Upper lobe of left lung (tissue), 6 donors: ENCODE measurements around the gene NKAIN2. TPM values are rescaled to one million over a fixed set of nuclear protein-coding genes. Genes with fewer than 3 reads are reported as not detected.
"Not testable (repeated sequence)": the region's sequence is repeated elsewhere in the genome, so short reads cannot be mapped to it uniquely, and the experiment has no call there.

ENCODE experiments used
- ATAC-seq, 2 donors: fragments of 200-7000 bp; cut with Tn5 transposase; one replicate each; pipeline ENCODE4 v1.9.1; 2022; ENCODE audit warnings: mild to moderate bottlenecking in 2 of 2, moderate library complexity in 2 of 2; ENCODE audit not compliant: low FRiP score in 2 of 2
- DNase-seq, 2 donors: peaks; one replicate each; pipeline ENCODE4 v3.0.0-alpha.2; 2019 to 2020
- H3K27ac ChIP-seq, 4 donors: fragments of 200-600 bp; sonication (generic); one replicate each; pipeline ENCODE4 v1.5.1; 2016 to 2019
- H3K27me3 ChIP-seq, 4 donors: fragments of 200-600 bp; sonication (generic); one replicate each; pipeline ENCODE4 v1.5.1; 2017 to 2019
- H3K36me3 ChIP-seq, 4 donors: fragments of 200-600 bp; sonication (generic); one replicate each; pipeline ENCODE4 v1.5.1; 2016 to 2019
- H3K4me1 ChIP-seq, 4 donors: fragments of 200-600 bp; sonication (generic); one replicate each; pipeline ENCODE4 v1.5.1; 2018 to 2019
- H3K4me3 ChIP-seq, 4 donors: fragments of 200-600 bp; sonication (generic); one replicate each; pipeline ENCODE4 v1.5.1; 2017 to 2019; ENCODE audit warnings: mild to moderate bottlenecking in 2 of 4, moderate library complexity in 1 of 4
- H3K9me3 ChIP-seq, 4 donors: fragments of 200-600 bp; sonication (generic); one replicate each; pipeline ENCODE4 v1.5.1; 2018 to 2019
- EP300 ChIP-seq, 4 donors: sonication (generic); formaldehyde crosslinking; IDR thresholded peaks; one replicate each; pipeline ENCODE4 v1.5.1; 2017; ENCODE audit warnings: antibody characterized with exemption in 4 of 4, control low read depth in 2 of 4
- POLR2A ChIP-seq, 4 donors: fragments of 450-650 bp; IDR thresholded peaks; one replicate each; pipeline ENCODE4 v1.5.1; 2016 to 2017; ENCODE audit warnings: antibody characterized with exemption in 4 of 4, mild to moderate bottlenecking in 2 of 4
- POLR2AphosphoS5 ChIP-seq, 2 donors: sonication (generic); formaldehyde crosslinking; IDR thresholded peaks; one replicate each; pipeline ENCODE4 v1.5.1; 2017; ENCODE audit warnings: antibody characterized with exemption in 2 of 2
- WGBS, 2 donors: methylation state at CpG; one replicate each; pipeline ENCODE4 v1.1.5; 2017 to 2018; 5-methylcytosine and 5-hydroxymethylcytosine counted together
- total RNA-seq, 6 donors: library from RNA; depleted of rRNA in 4 of 6; stranded (reverse); fragments of >200 nt in 4 of 6; gene quantifications; one replicate each; pipeline versions ENCODE4 v1.1.0 to v1.2.1, GENCODE V29; 2016 to 2021
- TF ChIP-seq, protein P1 (sequence below), 6 experiments: fragments of 450-650 bp in 4 of 6; fragments of 200-600 bp in 2 of 6; sonication (generic) in 2 of 6; IDR thresholded peaks; one replicate each; pipeline ENCODE4 v1.5.1; 2016 to 2019; ENCODE audit warnings: antibody characterized with exemption in 6 of 6
- donor health status: DM: no; HTN: no; CAD: no; lungs with moderate emphysema.
- donor health status: DM: no; HTN: yes; CAD: no; lungs with severe emphysema.

Gene NKAIN2
- total RNA-seq, 6 donors from 2014 or later, result 0.13 to 0.20 TPM; not detected in 4

DNA sequence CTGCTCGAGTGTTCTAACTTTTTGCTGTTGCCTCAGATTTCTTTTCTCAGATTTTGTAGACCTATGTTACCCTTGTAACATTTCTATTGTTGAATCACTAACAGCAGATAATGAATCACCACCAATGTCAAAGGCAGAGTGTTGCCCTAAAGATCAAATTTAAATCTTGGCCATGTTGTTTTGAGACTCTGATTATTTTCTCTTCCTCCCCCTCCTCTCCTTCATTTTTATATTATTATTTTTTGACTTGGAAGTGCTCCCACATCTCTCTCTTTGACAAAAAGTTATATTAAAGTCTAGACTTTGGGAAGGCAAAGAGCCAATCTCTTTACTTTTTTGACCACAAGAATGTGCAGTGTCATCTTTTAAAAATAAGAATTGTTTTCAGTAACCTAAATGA lies 422.7 kb downstream of the NKAIN2 start:
- H3K27ac ChIP-seq, result no peak overlapping the region
- DNase-seq (no peak), ATAC-seq (no peak)
- H3K9me3 ChIP-seq, result peaks cover 0 to 8% (median 0%) of the 10 kb centered on the region in 4 donors
- no peaks in the 10 kb centered on the region for H3K27me3 ChIP-seq
- no peak overlapping the region for H3K4me3 ChIP-seq
- no peaks in the 10 kb centered on the region for H3K36me3 ChIP-seq
- no peaks in the 10 kb centered on the region for H3K4me1 ChIP-seq
- TF ChIP-seq, protein P1, sequence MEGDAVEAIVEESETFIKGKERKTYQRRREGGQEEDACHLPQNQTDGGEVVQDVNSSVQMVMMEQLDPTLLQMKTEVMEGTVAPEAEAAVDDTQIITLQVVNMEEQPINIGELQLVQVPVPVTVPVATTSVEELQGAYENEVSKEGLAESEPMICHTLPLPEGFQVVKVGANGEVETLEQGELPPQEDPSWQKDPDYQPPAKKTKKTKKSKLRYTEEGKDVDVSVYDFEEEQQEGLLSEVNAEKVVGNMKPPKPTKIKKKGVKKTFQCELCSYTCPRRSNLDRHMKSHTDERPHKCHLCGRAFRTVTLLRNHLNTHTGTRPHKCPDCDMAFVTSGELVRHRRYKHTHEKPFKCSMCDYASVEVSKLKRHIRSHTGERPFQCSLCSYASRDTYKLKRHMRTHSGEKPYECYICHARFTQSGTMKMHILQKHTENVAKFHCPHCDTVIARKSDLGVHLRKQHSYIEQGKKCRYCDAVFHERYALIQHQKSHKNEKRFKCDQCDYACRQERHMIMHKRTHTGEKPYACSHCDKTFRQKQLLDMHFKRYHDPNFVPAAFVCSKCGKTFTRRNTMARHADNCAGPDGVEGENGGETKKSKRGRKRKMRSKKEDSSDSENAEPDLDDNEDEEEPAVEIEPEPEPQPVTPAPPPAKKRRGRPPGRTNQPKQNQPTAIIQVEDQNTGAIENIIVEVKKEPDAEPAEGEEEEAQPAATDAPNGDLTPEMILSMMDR (IDR thresholded peaks at IDR 0.05), result no peak
- TF ChIP-seq POLR2AphosphoS5 (IDR thresholded peaks at IDR 0.05) (no peak), POLR2A (IDR thresholded peaks at IDR 0.05) (no peak), EP300 (IDR thresholded peaks at IDR 0.05) (no peak)
- 60 to 71% methylated on average over 1 of the region's 1 CpG for WGBS, 2 donors

DNA sequence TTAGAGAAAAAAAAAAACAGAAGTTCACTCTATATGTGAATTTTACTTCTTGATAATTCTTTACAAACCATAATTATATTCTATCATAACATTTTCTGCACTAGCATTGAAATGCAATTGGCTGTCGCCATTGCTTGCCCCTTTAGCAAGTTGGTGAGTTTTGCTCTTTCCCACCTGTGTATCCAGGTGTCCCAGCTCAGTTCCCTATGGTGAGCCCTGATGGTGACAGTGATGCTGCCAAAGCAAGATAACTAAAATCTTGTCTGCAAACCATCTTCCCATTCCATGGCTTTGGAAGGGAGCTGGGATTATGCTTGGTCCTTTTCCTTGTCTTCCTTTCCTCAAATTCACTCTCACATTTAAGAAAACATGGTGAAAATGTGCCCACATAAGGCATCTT lies 429.6 kb downstream of the NKAIN2 start:
- no peaks in the 10 kb centered on the region for H3K4me1 ChIP-seq
- ATAC-seq (no peak), DNase-seq (no peak)
- peaks cover 0 to 8% (median 0%) of the 10 kb centered on the region in 4 donors for H3K9me3 ChIP-seq
- no peak overlapping the region for H3K27ac ChIP-seq
- TF ChIP-seq, protein P1 (IDR thresholded peaks at IDR 0.05), result no peak
- TF ChIP-seq EP300 (IDR thresholded peaks at IDR 0.05), result no peak
- TF ChIP-seq POLR2A (IDR thresholded peaks at IDR 0.05), result no peak
- TF ChIP-seq POLR2AphosphoS5 (IDR thresholded peaks at IDR 0.05), result no peak
- WGBS, 2 donors, result 87 to 96% methylated on average over 1 of the region's 1 CpG
- no peak overlapping the region for H3K4me3 ChIP-seq
- no peaks in the 10 kb centered on the region for H3K27me3 ChIP-seq
- no peaks in the 10 kb centered on the region for H3K36me3 ChIP-seq

DNA sequence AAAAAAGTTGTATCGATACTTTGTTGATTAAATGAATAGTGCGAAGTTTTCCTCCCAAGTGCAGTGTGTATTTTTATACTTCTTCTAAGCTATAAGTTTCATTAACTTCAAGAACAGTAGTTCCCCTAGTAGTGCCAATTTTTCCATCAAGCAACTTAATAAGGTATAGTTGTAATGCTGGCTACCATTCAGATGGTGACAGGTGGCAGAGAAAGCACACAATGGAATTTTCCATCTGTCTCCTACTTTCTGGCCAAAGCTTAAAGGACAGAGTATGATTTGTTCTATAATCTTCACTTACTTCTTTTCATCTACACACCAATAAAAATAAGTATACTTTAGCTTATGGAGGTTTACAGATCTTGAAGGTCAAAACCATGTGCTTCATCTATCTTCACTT lies 431.1 kb downstream of the NKAIN2 start:
- Histone ChIP-seq H3K4me1 (no peaks in the 10 kb centered on the region), H3K4me3 (no peak overlapping the region), H3K36me3 (no peaks in the 10 kb centered on the region), H3K9me3 (peaks cover 0 to 8% (median 0%) of the 10 kb centered on the region in 4 donors), H3K27ac (no peak overlapping the region), H3K27me3 (no peaks in the 10 kb centered on the region)
- 95 to 98% methylated on average over 2 of the region's 2 CpGs for WGBS, 2 donors
- TF ChIP-seq EP300 (IDR thresholded peaks at IDR 0.05) (no peak), POLR2A (IDR thresholded peaks at IDR 0.05) (no peak)
- TF ChIP-seq, protein P1 (IDR thresholded peaks at IDR 0.05), result no peak
- ATAC-seq, result no peak
- no peak for DNase-seq

DNA sequence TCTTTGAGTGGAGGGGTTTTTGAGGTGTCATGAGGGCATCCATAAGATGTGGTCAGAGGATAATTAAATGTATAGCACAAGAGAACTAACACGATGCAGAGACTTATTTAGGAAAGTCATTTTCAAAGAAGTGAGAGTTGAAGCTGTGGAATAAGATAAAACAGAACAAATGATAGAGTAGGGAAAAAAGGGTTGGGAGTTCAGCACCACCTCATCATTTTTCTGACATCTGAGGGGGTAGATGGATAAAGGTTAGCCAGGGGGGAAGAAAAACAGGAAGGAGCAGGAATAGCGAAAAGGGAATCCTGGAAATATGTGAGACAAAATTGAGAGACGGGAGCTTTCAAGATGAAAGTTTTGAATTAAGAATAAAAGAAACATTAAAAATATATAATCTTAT lies 434.2 kb downstream of the NKAIN2 start:
- ATAC-seq (no peak), DNase-seq (no peak)
- H3K27ac ChIP-seq, result no peak overlapping the region
- H3K36me3 ChIP-seq, result no peaks in the 10 kb centered on the region
- H3K4me1 ChIP-seq, result no peaks in the 10 kb centered on the region
- WGBS, 2 donors, result 57 to 74% methylated on average over 3 of the region's 3 CpGs
- no peaks in the 10 kb centered on the region for H3K27me3 ChIP-seq
- H3K4me3 ChIP-seq, result no peak overlapping the region
- no peaks in the 10 kb centered on the region for H3K9me3 ChIP-seq
- TF ChIP-seq, protein P1 (IDR thresholded peaks at IDR 0.05), result no peak
- TF ChIP-seq EP300 (IDR thresholded peaks at IDR 0.05) (no peak), POLR2AphosphoS5 (IDR thresholded peaks at IDR 0.05) (no peak), POLR2A (IDR thresholded peaks at IDR 0.05) (no peak)

DNA sequence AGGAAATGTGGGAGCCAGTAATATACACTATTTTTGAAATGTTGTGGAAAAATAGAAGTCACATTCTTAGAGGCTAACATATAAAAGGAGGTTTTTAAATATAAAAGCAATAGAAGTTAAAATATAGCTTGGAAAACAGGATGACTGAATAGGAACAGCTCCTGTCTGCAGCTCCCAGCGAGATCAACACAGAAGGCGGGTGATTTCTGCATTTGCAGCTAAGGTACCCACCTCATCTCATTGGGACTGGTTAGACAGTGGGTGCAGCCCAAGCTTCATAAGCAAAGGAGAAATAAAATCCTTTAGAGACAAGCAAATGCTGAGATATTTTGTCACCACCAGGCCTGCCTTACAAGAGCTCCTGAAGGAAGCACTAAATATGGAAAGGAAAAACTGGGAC lies 434.7 kb downstream of the NKAIN2 start:
- WGBS, 2 donors, result 77 to 93% methylated on average over 2 of the region's 2 CpGs
- not testable (repeated sequence) for H3K4me1 ChIP-seq

More for the DNA sequence above, 434.7 kb downstream of the NKAIN2 start:
- H3K9me3 ChIP-seq, H3K36me3 ChIP-seq, DNase-seq, H3K27ac ChIP-seq, H3K4me3 ChIP-seq, ATAC-seq, H3K27me3 ChIP-seq: not testable (repeated sequence)
